ENCODE measurements around the gene FREM1.

The FREM1 gene

DNA sequence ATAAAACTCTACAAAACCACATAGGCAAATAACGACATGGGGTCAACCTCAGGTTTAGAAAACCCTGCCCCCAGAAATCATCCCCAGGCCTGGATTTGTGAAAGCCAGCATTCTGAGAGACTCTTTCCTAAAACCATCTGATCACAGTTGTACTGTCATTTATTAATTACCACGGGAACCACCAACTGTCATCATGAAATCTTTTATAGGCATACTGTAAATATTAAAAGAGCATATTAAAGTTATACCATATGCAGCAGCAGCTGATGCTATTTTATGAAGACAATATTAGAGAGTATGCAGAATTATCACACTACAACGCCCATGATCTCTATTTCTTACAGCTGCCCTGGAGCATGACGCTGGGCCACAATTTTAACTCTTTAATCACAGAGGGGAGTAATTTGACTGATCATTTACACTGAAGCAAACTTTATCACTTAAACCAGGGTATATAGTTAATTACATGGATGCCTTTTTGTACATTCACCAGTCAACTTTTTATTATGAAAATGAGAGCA lies 208.0 kb downstream of the FREM1 start:
- no peak for DNase-seq (ENCODE audit: low spot score)

DNA sequence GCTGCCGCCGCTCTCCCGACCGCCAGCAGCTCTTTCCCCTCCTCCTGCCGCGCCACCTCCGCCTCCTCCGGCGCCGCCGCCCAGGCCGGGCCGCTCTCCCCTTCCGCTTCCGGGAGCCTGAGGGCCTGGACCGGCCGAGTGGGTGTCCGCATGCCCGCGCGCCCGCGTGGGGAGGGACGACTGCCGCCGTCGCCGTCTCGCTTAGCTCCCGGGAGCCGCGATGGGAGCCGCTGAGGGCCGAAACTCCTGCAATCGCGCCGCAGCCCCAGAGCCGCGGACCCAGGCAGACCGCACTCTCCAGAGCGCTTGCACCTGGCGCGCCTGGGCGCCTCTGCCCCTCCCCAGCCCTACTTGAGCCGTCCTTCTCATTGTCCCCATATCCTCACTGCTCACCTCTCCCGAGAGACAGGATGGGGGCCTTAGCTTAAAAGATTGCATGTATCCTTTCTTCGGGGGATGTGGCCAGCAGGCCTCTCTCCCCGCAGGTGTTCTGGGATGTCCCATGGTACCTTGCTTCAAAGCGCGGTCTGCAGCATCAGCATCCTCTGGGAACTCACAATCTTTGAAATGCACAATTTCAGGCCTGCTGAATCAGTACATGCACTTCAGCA lies 216.9 kb downstream of the FREM1 start, which contains the start of gene ZDHHC21:
TSS of gene ZDHHC21 (minus strand) at position 182 of the 611 bp plus-strand sequence. CDS start 19,092 bp downstream, outside the sequence.
- peak; percentile 42 for DNase-seq (ENCODE audit: low spot score)

DNA sequence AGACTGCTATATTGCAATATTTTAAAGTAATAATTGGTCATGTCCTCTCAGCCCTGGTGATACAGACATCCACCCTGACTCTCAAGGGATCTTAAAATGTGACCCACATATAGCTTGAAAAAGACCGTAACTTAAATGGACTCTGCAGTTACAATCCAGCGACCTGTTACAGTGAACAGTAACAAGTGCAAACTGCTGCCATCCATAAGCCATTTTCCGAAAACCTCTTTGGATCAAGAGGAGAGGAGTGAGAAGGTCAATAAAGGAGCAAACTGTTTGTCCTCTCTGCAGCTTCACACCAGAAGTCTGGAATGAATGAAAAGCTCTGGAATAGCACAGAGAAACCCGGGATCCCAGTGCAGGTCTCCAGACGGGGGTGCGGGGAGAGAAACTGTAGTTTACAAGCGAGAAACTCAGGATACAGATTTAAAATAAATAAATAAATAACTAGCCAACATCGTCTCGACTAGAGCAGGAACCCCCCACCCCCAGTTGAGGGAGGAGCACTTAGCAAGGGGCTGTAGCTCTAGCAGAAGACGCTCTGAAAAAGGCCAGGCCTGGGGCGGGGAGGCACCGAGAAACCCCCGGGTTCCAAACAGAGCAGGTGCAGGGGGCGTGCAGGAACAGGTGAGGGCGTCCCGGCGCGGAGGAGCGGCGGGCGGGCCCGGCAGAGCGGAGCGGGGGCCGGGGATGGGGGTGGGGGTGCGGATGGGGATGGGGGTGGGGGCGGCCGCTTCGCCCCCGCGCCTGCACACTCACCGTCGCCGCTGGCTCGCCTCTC lies 217.6 kb downstream of the FREM1 start:
- DNase-seq (ENCODE audit: low spot score) = no peak

DNA sequence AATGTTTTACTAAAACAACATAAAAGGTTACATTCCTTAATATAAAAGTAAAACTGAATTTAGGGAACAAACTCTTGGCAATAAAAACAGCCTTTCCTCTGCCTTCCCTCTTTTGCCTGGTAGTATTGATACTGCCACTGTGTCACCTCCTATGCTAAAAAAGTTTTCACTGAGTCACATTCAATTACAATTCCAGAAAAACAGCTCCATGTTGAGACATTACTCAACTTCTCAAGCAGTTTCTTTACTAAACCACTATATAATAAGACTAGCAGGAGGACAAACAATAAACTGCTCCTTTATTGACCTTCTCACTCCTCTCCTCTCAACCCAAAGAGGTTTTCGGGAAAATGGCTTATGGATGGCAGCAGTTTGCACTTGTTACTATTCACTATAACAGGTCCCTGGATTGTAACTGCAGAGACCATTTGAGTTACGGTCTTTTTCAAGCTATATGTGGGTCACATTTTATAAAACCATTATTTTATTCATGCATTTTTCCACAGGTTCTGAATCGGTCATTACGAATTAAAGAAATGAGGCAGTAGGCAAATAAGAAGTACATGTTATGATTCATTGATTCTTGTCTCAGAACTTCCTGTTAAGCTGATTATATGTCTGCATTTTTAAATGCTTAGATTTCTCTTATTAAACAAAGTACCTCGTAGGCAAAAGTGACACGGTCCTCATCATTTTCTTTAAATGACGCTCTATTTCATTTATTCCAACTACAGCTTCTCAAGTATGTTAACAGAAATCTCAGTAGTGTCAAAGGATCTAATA lies 219.1 kb downstream of the FREM1 start:
- DNase-seq (ENCODE audit: low spot score) = no peak

DNA sequence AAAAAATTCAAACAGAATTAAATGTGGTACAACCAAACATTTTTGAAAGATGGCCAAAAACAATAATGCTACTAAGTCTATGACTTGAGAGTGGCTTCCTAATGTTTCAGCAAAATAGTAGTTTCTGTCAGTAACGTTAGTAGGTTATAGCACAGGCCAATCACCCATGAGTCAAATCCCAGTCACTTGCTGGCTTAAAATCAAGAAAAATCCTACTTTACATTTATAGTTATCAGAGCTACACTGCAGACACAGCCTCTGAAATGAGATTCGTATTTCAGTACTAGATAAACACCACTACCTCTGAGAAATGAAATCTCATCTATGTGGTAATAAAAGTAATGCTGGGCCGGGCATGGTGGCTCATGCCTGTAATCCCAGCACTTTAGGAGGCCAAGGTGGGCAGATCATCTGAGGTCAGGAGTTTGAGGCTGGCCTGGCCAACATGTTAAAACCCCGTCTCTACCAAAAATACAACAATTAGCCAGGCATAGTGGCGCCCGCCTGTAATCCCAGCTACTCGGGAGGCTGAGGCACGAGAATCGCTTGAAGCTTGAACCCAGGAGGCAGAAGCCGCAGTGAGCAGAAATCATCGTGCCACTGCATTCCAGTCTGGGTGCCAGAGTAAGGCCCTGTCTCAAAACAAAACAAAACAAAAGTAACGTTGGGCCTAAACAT lies 223.0 kb downstream of the FREM1 start:
- no peak for DNase-seq (ENCODE audit: low spot score)

DNA sequence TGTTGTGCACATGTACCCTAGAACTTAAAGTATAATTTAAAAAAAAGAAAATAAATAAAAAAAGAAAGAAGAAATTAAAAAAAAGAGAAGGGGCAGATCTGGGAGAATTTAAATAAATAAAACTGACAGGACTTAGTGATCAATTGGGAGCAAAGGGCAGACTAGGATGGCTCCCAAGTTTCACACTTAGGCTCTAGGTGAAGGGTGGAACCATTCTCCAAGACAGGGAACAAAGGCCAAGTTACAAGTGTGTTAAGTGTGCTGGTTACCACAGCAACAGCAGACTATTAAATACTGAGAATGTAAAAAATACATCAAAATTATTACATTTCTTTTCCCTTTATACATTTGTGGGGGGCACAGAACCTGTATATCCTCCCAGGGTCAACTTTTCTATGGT lies 224.1 kb downstream of the FREM1 start:
- no peak for DNase-seq (ENCODE audit: low spot score)

Measured in CD4-positive, alpha-beta T cell treated with Interleukin-6 at 100 ng/mL for 8 hours (primary cell).